GM18868 (cell line): ENCODE results near the gene C11orf68.
"Not testable (repeated sequence)": the region's sequence is repeated elsewhere in the genome, so short reads cannot be mapped to it uniquely, and the experiment has no call there.

ENCODE experiments used
- ATAC-seq: cut with Tn5 transposase; IDR thresholded peaks from one replicate; pipeline ENCODE4 v1.9.1; 2021; ENCODE audit warnings: mild to moderate bottlenecking, moderate library complexity; ENCODE audit not compliant: unreplicated experiment

The C11orf68 gene

DNA sequence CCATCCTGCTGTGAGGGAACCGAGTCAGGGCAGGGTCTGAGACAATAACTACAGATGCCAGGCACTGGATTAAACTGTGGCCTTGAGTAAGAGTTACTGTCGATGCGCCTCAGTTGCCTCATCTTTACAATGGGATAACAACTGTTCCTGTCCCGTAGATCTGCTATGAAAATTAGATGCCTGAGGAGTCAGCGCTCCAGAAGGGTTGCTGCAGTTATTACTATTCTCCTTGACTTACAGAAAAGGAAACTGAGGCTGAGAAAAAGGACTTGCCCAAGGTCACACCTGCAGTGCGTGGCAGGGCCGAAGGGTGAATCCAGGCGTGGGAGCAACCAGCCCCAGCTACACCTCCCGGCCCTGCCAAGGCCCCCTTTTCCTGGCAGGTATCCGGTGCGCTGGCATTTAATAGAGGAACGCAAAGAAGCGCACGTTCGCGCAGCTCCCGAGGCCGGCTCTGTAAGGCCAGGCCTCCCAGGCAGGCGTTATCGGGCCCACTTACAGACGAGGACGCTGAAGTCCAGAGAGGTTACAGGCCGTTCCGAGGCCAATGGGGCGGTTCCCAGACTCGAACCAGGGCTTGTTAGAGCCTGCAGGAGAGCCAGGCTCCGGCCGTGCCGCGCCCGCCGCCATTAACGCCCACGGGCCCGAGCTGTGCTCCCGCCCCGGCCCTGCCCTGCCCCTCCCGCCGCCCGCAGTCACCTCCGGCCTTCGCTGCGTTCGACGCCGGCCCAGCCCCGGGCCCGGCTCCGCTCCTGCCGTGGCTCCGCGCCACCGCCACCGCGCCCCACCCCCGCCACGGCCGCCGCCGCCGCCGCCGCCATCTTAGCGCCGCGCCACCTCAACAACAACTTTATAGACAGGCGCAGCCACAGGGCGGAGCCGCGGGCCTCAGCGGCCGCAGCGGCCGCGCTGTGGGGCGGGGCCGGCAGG lies at the start of gene C11orf68:
Gene C11orf68, minus strand, starts transcription at position 852 of the 930 bp plus-strand sequence. Its CDS starts 31 bp downstream, at position 821.
- peak; percentile 51 for ATAC-seq

DNA sequence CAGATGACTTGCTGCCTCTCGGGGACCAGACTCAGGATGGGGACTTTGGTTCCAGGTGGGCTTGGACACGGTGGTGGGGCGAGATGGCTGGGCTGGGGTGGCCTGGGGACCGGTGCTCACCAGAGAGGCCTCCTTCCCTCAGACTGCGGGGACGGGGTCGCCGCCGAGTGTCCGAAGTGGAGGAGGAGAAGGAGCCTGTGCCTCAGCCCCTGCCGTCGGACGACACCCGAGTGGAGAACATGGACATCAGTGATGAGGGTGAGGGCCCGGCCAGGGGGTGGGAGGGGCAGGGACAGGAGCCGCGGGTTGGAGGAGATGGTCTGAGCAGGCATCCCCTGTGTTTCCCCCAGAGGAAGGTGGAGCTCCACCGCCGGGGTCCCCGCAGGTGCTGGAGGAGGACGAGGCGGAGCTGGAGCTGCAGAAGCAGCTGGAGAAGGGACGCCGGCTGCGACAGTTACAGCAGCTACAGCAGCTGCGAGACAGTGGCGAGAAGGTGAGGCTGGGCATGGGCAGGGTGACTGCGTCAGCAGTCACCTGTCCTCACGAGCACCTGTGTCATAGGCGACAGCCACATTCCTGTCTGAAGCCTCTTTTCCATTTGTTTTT lies 48.6 kb upstream of the C11orf68 start:
- no peak for ATAC-seq

DNA sequence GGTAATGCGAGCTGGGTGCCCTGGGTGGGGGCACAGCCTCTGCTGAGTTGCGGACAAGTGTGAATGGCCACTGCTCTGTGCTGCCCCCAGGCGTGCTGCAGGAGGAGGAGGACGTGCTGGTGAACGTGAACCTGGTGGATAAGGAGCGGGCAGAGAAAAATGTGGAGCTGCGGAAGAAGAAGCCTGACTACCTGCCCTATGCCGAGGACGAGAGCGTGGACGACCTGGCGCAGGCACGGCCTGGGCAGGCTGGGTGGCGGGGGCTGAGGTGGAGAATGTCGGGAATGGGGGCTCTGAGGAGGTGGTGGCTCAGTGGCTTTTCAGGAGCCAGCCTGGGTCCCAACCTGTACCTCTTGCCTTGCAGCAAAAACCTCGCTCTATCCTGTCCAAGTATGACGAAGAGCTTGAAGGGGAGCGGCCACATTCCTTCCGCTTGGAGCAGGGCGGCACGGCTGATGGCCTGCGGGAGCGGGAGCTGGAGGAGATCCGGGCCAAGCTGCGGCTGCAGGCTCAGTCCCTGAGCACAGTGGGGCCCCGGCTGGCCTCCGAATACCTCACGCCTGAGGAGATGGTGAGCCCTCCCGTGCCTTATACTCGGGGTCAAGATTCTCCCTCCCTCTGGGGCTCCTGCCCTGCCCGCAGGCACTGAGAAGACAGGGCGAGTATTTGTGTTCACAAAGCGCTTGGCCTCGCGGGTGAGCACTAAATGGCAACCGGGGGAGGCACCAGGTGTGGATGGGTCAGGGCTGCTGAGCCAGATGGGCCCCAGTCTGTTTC lies 47.3 kb upstream of the C11orf68 start:
- no peak for ATAC-seq

DNA sequence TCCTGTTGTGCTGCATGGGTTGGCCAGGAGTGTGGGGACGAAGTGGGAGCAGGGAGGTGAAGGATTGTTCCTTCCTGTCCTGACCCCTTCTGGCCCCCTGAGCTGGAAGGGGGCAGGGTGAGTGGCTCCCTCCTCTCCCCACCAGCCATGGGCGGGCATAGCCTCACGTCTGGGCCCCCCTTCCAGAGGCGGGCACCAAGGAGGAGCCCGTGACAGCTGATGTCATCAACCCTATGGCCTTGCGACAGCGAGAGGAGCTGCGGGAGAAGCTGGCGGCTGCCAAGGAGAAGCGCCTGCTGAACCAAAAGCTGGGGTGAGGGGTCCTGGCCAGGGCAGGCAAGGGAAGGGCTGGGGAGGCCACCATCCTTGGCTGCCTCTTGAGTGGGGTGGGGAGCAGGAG lies 46.0 kb upstream of the C11orf68 start:
- ATAC-seq: no peak

DNA sequence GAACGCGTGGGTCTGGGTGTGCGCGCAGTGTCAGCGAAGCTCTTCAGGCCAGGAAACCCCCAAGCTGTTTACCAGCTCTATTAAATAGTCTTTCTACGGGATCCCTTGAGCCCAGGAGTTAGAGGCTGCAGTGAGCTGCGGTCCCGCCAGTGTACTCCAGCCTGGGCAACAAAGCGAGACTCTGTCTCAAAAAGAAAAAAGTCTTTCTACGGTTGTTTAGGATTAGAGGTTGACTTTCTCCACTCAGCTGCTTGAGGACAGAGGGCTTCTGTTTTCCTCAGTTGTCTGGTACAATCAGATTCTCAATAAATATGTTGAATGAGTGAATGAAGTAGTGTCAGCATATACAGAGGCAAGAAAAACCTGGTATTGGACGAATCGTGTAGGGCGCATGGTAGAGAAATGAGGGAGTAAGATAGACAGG lies 43.3 kb upstream of the C11orf68 start:
- no peak for ATAC-seq

DNA sequence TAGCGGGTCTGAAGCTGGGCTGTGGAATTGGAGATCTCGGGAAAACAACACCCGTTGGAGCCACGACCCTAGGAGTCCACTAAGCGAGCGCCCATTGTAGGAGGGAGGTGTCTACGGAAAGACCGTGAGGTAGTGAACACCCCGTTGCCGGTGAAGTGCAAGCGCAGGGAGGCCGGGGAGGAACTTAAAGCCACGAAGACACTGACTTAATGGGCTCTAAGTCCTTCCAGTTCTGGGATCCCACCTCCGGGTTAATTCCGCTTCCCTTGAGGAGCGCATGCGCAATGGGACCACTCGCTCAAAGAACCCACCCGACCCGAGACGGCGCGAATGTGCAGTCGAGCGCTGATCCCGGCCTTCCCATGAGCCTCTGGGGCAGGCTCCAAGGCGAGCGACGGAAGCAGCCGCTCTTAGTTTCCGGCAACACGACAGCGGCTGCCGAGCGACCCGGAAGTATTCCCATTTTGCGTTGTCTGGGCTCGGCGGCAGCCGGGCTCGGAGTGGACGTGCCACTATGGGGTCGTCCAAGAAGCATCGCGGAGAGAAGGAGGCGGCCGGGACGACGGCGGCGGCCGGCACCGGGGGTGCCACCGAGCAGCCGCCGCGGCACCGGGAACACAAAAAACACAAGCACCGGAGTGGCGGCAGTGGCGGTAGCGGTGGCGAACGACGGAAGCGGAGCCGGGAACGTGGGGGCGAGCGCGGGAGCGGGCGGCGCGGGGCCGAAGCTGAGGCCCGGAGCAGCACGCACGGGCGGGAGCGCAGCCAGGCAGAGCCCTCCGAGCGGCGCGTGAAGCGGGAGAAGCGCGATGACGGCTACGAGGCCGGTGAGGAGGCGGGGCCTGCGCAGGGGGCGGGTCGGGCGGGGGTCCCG lies 42.6 kb upstream of the C11orf68 start, which contains the start of gene SART1:
Gene SART1, plus strand, starts transcription at position 468 of the 874 bp plus-strand sequence. Its CDS starts 47 bp downstream, at position 515.
- peak; percentile 88 for ATAC-seq

DNA sequence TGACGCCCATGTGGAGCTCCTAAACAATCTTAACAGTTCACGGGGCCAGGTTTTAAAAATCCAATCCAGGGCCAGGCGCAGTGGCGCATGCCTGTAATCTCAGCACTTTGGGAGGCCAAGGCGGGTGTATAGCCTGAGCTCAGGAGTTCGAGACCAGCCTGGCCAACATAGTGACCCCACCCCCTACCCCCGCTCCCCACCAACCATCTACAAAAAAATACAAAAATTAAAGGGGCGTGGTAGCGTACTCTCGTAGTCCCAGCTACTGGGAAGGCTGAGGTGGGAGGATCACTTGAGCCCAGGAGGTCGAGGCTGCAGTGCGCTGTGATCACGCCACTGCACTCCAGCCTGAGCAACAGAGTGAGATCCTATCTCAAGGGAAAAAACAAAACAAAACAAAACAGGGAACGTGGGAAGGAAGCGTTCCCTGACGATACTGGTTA lies 42.0 kb upstream of the C11orf68 start:
- no peak for ATAC-seq

DNA sequence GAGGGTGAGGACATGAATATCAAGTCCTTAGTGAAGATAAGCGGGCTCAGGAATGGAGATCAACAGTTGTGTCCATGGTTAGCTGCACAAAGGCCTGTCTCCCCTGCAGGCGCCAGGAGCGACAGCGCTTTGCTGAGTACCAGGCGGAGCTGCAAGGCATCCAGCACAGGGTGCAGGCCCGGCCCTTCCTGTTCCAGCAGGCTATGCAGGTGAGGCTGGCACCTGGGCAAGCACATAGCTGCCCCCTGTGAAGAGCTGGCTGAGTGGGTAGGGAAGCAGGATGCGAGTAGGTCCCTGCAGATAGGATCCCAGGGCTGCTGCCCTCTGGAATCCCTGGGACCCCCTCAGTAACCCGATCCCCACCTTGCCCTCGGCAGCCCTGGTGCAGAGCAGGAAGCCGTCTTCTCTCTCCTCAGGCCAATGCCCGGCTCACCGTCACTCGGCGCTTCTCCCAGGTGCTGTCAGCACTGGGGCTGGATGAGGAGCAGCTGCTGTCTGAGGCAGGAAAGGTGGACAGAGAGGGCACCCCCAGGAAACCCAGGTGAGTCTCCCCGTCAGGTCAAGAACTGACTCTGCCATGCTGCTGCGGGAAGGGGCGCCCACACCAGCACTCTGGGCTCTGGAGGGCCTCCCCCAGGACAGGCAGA lies 40.0 kb upstream of the C11orf68 start:
- no peak for ATAC-seq

DNA sequence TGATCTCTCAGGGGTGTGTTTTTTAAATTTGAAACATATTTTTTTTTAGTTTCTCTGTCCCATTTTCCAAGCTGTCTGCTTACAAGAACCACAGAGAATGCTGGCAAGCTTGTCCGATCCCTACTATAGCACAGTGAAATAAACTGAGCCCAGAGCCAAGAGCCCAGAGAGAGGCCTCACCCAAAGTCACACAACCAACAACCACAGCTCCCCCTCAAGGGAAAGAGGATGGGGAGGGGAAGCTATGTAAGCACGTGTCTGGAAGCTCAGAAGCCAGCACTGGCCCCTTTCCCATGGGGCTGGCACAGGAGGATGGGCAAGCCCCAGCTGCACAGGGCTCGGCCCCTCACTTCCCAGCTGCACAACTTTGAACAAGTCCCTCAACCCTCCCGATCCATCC lies 39.4 kb upstream of the C11orf68 start:
- no peak for ATAC-seq

DNA sequence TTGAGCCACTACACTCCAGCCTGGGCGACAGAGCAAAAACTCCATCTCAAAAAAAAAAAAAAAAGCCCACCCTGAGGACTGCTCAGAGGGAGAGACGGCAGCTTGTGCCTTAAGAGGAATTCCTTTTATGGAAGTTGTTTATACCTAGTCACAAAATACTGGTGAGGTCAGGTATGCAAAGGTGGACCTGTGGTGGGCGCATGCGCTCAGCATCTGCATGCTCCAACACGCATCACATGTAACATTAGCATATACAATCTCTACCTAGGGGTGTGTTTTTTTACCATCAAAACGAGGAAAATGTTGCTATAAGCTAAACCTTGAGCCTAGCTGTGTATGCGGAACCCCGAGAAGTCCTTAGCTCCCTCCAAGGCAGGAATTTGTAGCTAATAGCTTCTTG lies 35.9 kb upstream of the C11orf68 start:
- no peak for ATAC-seq

DNA sequence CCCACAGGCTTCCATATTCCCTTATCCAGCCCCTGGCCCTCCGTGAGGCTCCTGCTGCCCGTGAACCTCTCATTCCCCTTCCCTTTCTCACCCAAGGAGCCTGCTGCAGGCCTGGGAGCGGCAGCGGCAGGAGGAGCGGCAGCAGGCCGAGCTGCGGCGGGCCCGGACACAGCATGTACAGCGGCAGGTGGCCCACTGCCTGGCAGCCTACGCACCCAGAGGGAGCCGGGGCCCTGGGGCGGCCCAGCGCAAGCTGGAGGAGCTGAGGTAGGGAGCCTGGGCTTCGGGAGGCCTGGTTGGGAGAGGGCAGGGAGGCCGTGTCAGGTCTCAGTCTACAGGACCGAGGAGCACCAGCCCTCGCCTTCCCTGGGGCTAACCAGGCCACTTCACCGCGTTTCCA lies 34.6 kb upstream of the C11orf68 start:
- no peak for ATAC-seq

DNA sequence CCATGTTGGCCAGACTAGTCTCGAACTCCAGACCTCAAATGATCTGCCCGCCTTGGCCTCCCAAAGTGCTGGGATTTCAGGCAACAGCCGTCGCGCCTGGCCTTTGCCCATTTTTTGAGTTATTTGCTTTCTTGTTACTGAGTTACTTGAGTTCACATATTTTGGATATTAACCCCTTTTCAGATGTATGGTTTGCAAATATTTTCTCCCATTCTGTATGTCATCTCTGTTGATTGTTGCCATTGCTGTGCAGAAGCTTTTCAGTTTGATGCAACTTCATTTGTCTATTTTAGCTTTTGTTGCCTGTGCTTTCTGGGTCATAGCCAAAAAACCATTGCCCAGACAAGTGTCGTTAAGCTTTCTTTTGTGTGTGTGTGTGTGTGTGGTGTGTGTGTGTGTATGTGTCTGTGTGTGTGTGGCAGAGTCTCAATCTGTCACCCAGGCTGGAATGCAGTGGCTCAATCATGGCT lies 33.2 kb upstream of the C11orf68 start:
- no peak for ATAC-seq

DNA sequence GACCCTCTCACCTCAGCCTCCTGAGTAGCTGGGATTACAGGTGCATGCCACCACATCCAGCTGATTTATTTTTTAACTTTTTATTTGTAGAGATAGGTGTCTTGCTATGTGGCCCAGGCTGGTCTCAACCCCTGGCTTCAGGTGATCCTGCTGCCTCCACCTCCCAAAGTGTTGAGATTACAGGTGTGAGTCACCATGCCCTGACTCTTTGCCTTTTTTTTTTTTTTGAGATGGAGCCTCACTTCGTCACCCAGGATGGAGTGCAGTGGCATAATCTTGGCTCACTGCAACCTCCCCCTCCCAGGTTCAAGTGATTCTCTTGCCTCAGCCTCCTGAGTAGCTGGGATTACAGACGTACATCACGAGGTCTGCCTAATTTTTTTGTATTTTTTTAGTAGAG lies 32.8 kb upstream of the C11orf68 start:
- not testable (repeated sequence) for ATAC-seq

DNA sequence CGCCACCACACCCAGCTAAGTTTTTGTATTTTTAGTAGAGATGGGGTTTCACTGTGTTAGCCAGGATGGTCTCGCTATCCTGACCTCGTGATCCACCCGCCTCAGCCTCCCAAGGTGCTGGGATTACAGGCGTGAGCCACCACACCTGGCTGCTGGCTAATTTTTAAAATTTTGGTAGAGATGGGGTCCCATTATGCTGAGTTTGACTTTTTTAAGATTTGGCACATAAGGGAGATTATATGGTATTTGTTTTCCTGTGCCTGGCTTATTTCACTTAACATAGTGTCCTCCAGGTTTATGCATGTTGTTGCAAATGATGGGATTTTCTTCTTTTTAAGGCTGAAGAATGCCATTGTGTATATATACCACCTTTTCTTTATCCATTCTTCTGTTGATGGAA lies 31.8 kb upstream of the C11orf68 start:
- not testable (repeated sequence) for ATAC-seq

DNA sequence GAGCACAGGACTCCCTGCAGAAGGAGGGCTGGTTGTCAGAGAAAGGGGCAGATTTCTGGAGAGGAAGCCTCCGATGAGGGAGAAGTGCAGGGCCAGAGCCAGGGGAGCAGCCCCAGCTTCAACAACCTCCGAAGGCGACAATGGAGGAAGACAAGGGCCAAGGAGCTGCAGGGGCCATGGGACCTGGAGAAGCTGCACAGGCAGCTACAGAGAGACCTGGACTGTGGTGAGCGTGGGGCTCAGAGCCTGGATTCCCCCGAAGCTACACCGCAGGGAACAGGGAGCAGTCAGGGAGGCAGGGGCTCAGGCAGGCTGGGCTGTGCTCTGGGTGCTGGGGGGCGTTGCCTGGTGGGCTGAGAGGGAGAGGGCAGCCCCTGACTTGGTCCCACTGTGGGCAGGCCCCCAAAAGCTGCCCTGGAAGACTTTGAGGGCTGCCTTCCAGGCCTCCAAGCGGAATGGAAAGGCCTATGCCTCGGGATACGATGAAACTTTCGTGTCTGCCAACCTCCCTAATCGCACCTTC lies 28.8 kb upstream of the C11orf68 start:
- no peak for ATAC-seq

DNA sequence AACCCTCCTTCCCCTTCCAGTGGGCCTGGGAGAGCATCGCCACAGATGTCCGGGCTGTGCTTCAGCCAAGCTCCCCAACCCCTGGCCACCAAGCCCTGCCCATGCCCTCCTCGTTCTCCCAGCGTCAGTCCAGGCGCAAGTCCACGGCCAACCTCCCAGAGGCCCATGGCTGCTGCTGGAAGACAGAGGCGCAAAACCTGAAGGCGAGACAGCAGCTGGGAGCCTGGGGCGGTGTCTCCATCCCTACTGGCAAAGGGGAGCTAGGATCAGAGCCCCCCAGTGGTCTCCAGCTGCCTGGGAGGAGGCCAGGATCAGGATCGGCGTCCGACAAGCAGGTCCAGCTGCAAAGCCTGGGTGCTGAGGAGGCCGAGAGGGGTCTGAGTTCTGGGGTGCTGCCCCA lies 28.3 kb upstream of the C11orf68 start:
- no peak for ATAC-seq

DNA sequence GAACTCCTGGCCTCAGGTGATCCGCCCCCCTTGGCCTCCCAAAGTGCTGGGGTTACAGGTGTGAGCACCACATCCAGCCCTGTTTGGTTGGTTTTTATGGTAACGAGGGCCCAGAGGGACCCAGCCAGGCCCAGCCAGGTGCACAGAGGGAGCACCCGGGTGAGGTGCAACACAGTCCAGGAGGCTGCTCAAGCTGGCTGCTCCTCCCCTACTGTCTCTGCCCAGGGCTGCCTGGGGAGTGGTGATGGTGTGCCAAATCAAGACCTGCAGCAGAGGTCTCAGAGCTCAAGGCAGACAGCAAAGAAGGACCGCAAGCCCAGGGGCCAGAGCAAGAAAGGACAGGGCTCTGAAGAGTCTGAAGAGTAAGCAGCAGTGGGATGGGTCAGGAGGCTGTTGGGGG lies 27.8 kb upstream of the C11orf68 start:
- ATAC-seq: no peak

DNA sequence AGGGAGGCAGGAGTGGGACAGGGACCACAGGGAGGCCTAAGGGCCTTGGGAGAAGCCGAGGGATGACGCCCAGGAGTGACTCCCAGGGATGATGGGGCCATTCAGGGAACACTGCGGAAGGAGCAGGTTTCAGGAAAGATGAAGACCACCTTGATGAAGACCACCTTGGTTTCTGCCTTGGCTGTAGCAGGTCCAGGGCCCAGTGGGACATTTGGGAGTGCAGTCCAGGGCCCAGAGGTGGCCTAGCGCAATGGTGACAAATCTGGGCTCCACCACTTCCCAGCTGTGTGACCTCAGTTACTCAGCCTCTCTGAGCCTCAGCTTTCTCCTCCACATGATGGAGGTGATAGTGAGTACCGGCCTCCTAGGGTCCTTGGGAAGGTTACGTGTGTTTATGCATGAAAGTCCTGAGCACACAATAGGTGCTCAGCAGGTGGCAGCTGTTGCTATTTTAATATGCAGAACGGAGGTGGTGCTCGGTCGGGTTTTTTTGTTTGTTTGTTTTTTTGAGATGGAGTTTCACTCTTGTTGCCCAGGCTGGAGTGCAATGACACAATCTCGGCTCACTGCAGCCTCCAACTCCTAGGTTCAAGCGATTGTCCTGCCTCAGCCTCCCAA lies 27.2 kb upstream of the C11orf68 start:
- ATAC-seq: no peak

DNA sequence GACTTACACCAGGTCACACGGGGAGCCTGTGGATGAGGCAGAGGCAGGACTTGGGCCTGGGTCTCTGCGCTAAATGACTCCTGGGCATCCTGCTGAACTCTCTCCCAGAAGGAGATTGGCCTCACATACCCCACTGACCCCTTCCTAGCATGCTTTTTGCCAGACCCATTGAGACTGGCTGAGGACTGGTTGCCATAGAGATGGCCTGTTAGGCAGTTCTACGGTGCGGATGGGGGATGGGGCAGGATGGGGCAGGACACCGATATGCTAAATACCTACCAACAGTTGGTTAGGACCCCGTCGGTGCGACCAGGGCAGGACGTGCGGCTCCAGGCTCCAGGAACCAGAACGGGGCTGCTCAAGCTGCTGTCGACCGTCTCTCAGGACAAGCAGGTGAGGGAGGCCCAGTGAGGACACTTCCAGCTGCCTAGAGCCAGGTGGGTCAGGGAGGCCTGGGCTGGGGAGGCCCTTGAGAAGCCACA lies 26.6 kb upstream of the C11orf68 start, which contains the start of gene TSGA10IP:
Gene TSGA10IP, plus strand, starts transcription at position 51 of the 482 bp plus-strand sequence. Its CDS starts 196 bp downstream, at position 247.
- no peak for ATAC-seq
